ENCODE results near the gene AP2B1.

The AP2B1 gene

GRCh38 chr17:35728551-35728950, 141.4 kb downstream of the AP2B1 start:
- TF ChIP-seq EZH2 (optimal IDR thresholded peaks at IDR 0.05; ENCODE audit: low read depth, low read length) (no peak), CTCF (IDR thresholded peaks at IDR 0.05; ENCODE audit: low read length) (no peak), EZH2phosphoT487 (IDR thresholded peaks at IDR 0.05; ENCODE audit: low read length) (no peak)
- no peak overlapping the region for H3K4me2 ChIP-seq (ENCODE audit: low read depth, low read length)
- no peaks in the 10 kb centered on the region for H3K27me3 ChIP-seq (replicated peaks; ENCODE audit: insufficient read depth, low read length)
- H3K27ac ChIP-seq (ENCODE audit: low read length) = no peak overlapping the region
- H3K36me3 ChIP-seq (replicated peaks; ENCODE audit: insufficient read depth, low read length) = no peaks in the 10 kb centered on the region
- peaks cover 18% of the 10 kb centered on the region for H3K4me1 ChIP-seq (ENCODE audit: low read length)
- no peak overlapping the region for H2AFZ ChIP-seq (ENCODE audit: low read length)
- no peak overlapping the region for H3K4me3 ChIP-seq (ENCODE audit: low read length)
- no peaks in the 10 kb centered on the region for H3F3A ChIP-seq (ENCODE audit: insufficient read depth, low read length)
- no peaks in the 10 kb centered on the region for H3K9me3 ChIP-seq (replicated peaks; ENCODE audit: insufficient read depth, low read length)
- H3K9ac ChIP-seq (ENCODE audit: low read length) = no peak overlapping the region
- H3K9me2 ChIP-seq (replicated peaks; ENCODE audit: insufficient read depth, low read length) = no peaks in the 10 kb centered on the region
- H4K20me1 ChIP-seq (ENCODE audit: insufficient read depth, low read length) = no peaks in the 10 kb centered on the region
- H3K79me2 ChIP-seq (ENCODE audit: low read length) = no peaks in the 10 kb centered on the region
- DNase-seq = no peak

- H3K9me3 ChIP-seq (replicated peaks; ENCODE audit: insufficient read depth, low read length) = no peaks in the 10 kb centered on the region
- no peak overlapping the region for H3K4me2 ChIP-seq (ENCODE audit: low read depth, low read length)
- no peaks in the 10 kb centered on the region for H3K36me3 ChIP-seq (replicated peaks; ENCODE audit: insufficient read depth, low read length)
- no peak for DNase-seq
- H3K4me3 ChIP-seq (ENCODE audit: low read length) = no peak overlapping the region
- no peaks in the 10 kb centered on the region for H3K9me2 ChIP-seq (replicated peaks; ENCODE audit: insufficient read depth, low read length)
- no peak overlapping the region for H3K27ac ChIP-seq (ENCODE audit: low read length)
- no peaks in the 10 kb centered on the region for H3K27me3 ChIP-seq (replicated peaks; ENCODE audit: insufficient read depth, low read length)
- no peak overlapping the region for H3K9ac ChIP-seq (ENCODE audit: low read length)
- H4K20me1 ChIP-seq (ENCODE audit: insufficient read depth, low read length) = no peaks in the 10 kb centered on the region
- TF ChIP-seq EZH2phosphoT487 (IDR thresholded peaks at IDR 0.05; ENCODE audit: low read length) (no peak), EZH2 (optimal IDR thresholded peaks at IDR 0.05; ENCODE audit: low read depth, low read length) (no peak), CTCF (IDR thresholded peaks at IDR 0.05; ENCODE audit: low read length) (no peak)
- H2AFZ ChIP-seq (ENCODE audit: low read length) = no peak overlapping the region
- no peaks in the 10 kb centered on the region for H3F3A ChIP-seq (ENCODE audit: insufficient read depth, low read length)
- peaks cover 18% of the 10 kb centered on the region for H3K4me1 ChIP-seq (ENCODE audit: low read length)
- H3K79me2 ChIP-seq (ENCODE audit: low read length) = no peaks in the 10 kb centered on the region
These were observed 142.3 kb downstream of the AP2B1 start for GRCh38 chr17:35729405-35729833.

- Histone ChIP-seq H3K4me2 (ENCODE audit: low read depth, low read length) (no peak overlapping the region), H3F3A (ENCODE audit: insufficient read depth, low read length) (no peaks in the 10 kb centered on the region), H3K4me1 (ENCODE audit: low read length) (peaks cover 18% of the 10 kb centered on the region)
These were observed 143.4 kb downstream of the AP2B1 start for GRCh38 chr17:35730400-35731005.

More at GRCh38 chr17:35730400-35731005, 143.4 kb downstream of the AP2B1 start:
- Histone ChIP-seq H3K27me3 (replicated peaks; ENCODE audit: insufficient read depth, low read length) (no peaks in the 10 kb centered on the region), H3K4me3 (ENCODE audit: low read length) (no peak overlapping the region), H3K9me2 (replicated peaks; ENCODE audit: insufficient read depth, low read length) (no peaks in the 10 kb centered on the region), H3K9ac (ENCODE audit: low read length) (no peak overlapping the region), H2AFZ (ENCODE audit: low read length) (no peak overlapping the region), H3K27ac (ENCODE audit: low read length) (no peak overlapping the region), H3K79me2 (ENCODE audit: low read length) (no peaks in the 10 kb centered on the region), H4K20me1 (ENCODE audit: insufficient read depth, low read length) (no peaks in the 10 kb centered on the region), H3K36me3 (replicated peaks; ENCODE audit: insufficient read depth, low read length) (no peaks in the 10 kb centered on the region), H3K9me3 (replicated peaks; ENCODE audit: insufficient read depth, low read length) (no peaks in the 10 kb centered on the region)
- no peak for TF ChIP-seq EZH2phosphoT487 (IDR thresholded peaks at IDR 0.05; ENCODE audit: low read length)
- no peak for TF ChIP-seq EZH2 (optimal IDR thresholded peaks at IDR 0.05; ENCODE audit: low read depth, low read length)
- no peak for TF ChIP-seq CTCF (IDR thresholded peaks at IDR 0.05; ENCODE audit: low read length)
- no peak for DNase-seq
